Keratinocyte (primary cell): Measurements from ENCODE around the gene PROCR.
"Not testable (repeated sequence)": the region's sequence is repeated elsewhere in the genome, so short reads cannot be mapped to it uniquely, and the experiment has no call there.

Experiments
- CTCF ChIP-seq, 3 experiments: IDR thresholded peaks in 1 of 3; conservative IDR thresholded peaks in 1 of 3; optimal IDR thresholded peaks in 1 of 3; 2 replicates in 2 of 3; 3 replicates in 1 of 3; pipeline versions ENCODE3 to v1.5.1; 2011; ENCODE audit warnings: low read length in 3 of 3, mild to moderate bottlenecking in 3 of 3, moderate library complexity in 2 of 3, control low read depth in 1 of 3, inconsistent platforms in 1 of 3; ENCODE audit not compliant: insufficient read depth in 2 of 3; ENCODE audit errors: extremely low read depth in 1 of 3
- EZH2 ChIP-seq: IDR thresholded peaks from one replicate; pipeline ENCODE4 v1.6.1; 2012; ENCODE audit warnings: inconsistent platforms, mild to moderate bottlenecking, low read length, moderate library complexity

DNA sequence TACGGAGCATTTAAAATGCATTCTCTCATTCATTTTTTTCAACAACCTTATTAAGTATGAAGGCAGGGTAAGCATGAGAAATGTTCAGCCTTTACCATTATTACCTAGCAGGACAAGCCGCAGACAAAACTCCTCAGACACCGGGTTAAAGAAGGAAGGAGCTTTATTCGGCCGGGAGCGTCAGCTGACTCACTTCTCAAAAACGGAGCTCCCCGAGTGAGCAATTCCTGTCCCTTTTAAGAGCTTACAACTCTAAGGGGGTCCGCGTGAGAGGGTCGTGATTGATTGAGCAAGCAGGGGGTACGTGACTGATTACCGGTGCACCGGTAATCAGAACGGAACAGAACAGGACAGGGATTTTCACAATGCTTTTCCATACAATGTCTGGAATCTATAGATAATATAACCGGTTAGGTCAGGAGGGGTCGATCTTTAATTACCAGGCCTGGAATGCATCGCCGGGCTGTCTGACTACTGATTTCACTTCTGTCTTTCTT, 24.2 kb upstream of the PROCR start:
- TF ChIP-seq CTCF (optimal IDR thresholded peaks at IDR 0.05 in 1 of 3, IDR thresholded peaks at IDR 0.05 in 1 of 3, conservative IDR thresholded peaks at IDR 0.05 in 1 of 3; ENCODE audit: extremely low read depth in 1 of 3, insufficient read depth in 2 of 3, low read length in 3 of 3); EZH2: not testable (repeated sequence)
